WTC11 (cell line): ENCODE data around the gene NAA16.

Source experiments
- ATF1 ChIP-seq: sonication (generic); formaldehyde crosslinking; IDR thresholded peaks from 2 replicates; pipeline ENCODE4 v1.8.1; 2023; ENCODE audit warnings: mild to moderate bottlenecking, moderate library complexity, missing genetic modification reagents
- CREB1 ChIP-seq: sonication (generic); formaldehyde crosslinking; IDR thresholded peaks from 2 replicates; pipeline ENCODE4 v1.8.0; 2023; ENCODE audit warnings: mild to moderate bottlenecking, missing genetic modification reagents
- HMGXB4 ChIP-seq: sonication (generic); formaldehyde crosslinking; IDR thresholded peaks from 2 replicates; pipeline ENCODE4 v1.8.1; 2023; ENCODE audit warnings: mild to moderate bottlenecking, moderate library complexity, missing genetic modification reagents
- TEAD4 ChIP-seq: sonication (generic); formaldehyde crosslinking; IDR thresholded peaks from 2 replicates; pipeline ENCODE4 v1.8.0; 2022; ENCODE audit warnings: mild to moderate bottlenecking, missing genetic modification reagents
- ZNF317 ChIP-seq: sonication (generic); formaldehyde crosslinking; IDR thresholded peaks from 2 replicates; pipeline ENCODE4 v1.8.1; 2023; ENCODE audit warnings: low read depth, mild to moderate bottlenecking, moderate library complexity, missing genetic modification reagents, borderline replicate concordance
- ZNF671 ChIP-seq: fragments of 250-450 bp; sonication (Bioruptor Pico); IDR thresholded peaks from 2 replicates; pipeline ENCODE4 v1.8.0; 2021; ENCODE audit warnings: mild to moderate bottlenecking
- TF ChIP-seq, protein P1 (sequence below): fragments of 200-600 bp; IDR thresholded peaks from 2 replicates; pipeline ENCODE4 v1.8.0; 2022; ENCODE audit warnings: antibody characterized with exemption
- TF ChIP-seq, protein P2 (sequence below): sonication (generic); formaldehyde crosslinking; IDR thresholded peaks from 2 replicates; pipeline ENCODE4 v1.8.1; 2022; ENCODE audit warnings: low read depth, mild to moderate bottlenecking, moderate library complexity, missing genetic modification reagents, borderline replicate concordance
- TF ChIP-seq, protein P3 (sequence below): sonication (generic); formaldehyde crosslinking; IDR thresholded peaks from 2 replicates; pipeline ENCODE4 v1.8.0; 2022; ENCODE audit warnings: mild to moderate bottlenecking, missing genetic modification reagents

- no peak for TF ChIP-seq CREB1 (CRISPR knock-in tag)
- no peak for TF ChIP-seq ZNF671
- TF ChIP-seq, protein P1, sequence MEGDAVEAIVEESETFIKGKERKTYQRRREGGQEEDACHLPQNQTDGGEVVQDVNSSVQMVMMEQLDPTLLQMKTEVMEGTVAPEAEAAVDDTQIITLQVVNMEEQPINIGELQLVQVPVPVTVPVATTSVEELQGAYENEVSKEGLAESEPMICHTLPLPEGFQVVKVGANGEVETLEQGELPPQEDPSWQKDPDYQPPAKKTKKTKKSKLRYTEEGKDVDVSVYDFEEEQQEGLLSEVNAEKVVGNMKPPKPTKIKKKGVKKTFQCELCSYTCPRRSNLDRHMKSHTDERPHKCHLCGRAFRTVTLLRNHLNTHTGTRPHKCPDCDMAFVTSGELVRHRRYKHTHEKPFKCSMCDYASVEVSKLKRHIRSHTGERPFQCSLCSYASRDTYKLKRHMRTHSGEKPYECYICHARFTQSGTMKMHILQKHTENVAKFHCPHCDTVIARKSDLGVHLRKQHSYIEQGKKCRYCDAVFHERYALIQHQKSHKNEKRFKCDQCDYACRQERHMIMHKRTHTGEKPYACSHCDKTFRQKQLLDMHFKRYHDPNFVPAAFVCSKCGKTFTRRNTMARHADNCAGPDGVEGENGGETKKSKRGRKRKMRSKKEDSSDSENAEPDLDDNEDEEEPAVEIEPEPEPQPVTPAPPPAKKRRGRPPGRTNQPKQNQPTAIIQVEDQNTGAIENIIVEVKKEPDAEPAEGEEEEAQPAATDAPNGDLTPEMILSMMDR, result no peak
- no peak for TF ChIP-seq ZNF317
- TF ChIP-seq HMGXB4, result no peak
- no peak for TF ChIP-seq TEAD4 (CRISPR knock-in tag)
- TF ChIP-seq, protein P2, sequence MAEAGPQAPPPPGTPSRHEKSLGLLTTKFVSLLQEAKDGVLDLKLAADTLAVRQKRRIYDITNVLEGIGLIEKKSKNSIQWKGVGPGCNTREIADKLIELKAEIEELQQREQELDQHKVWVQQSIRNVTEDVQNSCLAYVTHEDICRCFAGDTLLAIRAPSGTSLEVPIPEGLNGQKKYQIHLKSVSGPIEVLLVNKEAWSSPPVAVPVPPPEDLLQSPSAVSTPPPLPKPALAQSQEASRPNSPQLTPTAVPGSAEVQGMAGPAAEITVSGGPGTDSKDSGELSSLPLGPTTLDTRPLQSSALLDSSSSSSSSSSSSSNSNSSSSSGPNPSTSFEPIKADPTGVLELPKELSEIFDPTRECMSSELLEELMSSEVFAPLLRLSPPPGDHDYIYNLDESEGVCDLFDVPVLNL (CRISPR knock-in tag), result no peak
- TF ChIP-seq, protein P3, sequence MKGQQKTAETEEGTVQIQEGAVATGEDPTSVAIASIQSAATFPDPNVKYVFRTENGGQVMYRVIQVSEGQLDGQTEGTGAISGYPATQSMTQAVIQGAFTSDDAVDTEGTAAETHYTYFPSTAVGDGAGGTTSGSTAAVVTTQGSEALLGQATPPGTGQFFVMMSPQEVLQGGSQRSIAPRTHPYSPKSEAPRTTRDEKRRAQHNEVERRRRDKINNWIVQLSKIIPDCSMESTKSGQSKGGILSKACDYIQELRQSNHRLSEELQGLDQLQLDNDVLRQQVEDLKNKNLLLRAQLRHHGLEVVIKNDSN (CRISPR knock-in tag), result no peak
- TF ChIP-seq ATF1, result no peak
Observed at GRCh38 chr13:41334810-41335209, 23.7 kb downstream of the NAA16 start.
